GM08714 (cell line): ENCODE measurements around the gene ZNF678.
"Not testable (repeated sequence)": the region's sequence is repeated elsewhere in the genome, so short reads cannot be mapped to it uniquely, and the experiment has no call there.

ENCODE experiments used
- H3K4me3 ChIP-seq: fragments of 200-500 bp; sonication (Bioruptor generic); 2 replicates; pipeline ENCODE4 v1.5.1; 2014; ENCODE audit warnings: mild to moderate bottlenecking, low read length, inconsistent platforms
- ZNF274 ChIP-seq: IDR thresholded peaks from 2 replicates; pipeline ENCODE4 v1.6.1; 2012; ENCODE audit warnings: mild to moderate bottlenecking, low read depth, low read length

ZNF678 gene

GRCh38 chr1:227697321-227697864 is 134.0 kb downstream of the ZNF678 start:
- no peak overlapping the region for H3K4me3 ChIP-seq
- TF ChIP-seq ZNF274 = peak; percentile 48; the same call in 1 of the 2 replicates

- H3K4me3 ChIP-seq = not testable (repeated sequence)
These were observed 138.3 kb downstream of the ZNF678 start for GRCh38 chr1:227701631-227702030.

DNA sequence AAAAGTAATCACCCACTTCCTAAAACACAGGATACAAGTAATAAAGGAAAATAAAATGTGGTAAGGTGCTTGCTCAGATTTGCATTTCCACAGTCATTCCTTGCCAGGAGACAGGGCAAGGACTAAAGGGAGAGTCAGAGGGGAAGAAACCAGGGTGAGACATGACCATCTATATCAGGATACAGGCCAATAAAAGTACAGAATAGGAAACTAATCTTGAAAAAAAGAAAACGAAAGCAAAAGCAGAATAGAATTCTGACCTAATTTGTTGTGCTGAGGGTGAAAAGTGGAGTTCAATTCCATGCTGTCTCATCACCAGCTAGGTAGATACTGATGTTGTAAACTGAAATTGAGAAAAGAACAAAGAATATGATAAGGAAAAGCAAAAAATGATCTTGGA is 144.5 kb downstream of the ZNF678 start:
- TF ChIP-seq ZNF274 = no peak
- no peak overlapping the region for H3K4me3 ChIP-seq

GRCh38 chr1:227709451-227709850 is 146.1 kb downstream of the ZNF678 start:
- TF ChIP-seq ZNF274 = no peak
- H3K4me3 ChIP-seq = no peak overlapping the region

DNA sequence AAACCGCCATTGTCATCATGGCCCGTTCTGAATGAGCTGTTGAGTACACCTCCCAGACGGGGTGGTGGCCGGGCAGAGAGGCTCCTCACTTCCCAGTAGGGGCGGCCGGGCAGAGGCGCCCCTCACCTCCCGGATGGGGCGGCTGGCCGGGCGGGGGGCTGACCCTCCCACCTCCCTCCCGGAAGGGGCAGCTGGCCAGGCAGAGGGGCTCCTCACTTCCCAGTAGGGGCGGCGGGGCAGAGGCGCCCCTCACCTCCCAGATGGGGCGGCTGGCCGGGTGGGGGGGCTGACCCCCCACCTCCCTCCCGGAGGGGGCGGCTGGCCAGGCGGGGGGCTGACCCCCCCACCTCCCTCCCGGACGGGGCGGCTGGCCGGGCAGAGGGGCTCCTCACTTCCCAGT is 147.1 kb downstream of the ZNF678 start:
- H3K4me3 ChIP-seq = not testable (repeated sequence)

DNA sequence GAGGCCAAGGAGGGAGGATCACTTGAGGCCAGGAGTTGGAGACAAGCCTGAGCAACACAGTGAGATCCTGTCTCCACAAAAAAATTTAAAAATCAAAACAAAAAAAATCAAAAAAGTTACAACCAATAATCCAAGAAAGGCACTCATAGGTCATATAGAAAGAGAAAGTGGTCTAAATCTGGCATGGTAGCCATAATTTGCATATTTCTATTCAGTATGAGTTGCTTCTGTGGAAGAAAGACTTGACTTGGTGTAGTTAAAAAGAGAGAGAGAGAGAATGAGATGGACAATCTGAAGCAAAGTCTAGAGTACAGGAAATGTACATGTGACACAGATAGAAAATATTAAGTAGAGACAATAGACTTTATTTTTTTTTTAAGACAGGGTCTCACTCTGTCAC is 149.3 kb downstream of the ZNF678 start:
- no peak for TF ChIP-seq ZNF274
- no peak overlapping the region for H3K4me3 ChIP-seq

DNA sequence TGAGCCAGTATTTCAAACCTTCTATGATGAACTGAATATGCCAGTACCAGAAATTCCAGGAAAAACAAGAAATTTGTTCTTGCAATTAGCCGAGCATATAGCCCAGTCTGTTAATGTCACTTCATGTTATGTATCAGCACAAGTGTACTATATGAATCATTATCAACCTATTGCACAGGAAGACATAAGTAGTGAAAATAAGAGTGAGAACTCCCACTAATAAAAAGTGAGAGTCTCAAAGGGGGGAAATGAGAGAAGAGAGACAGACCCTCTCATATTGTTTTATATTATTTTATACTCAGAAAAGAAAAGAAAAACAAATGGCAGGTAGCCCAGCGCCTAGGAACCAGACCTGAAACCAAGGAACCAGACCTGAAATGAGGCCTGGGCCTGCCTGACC is 155.6 kb downstream of the ZNF678 start:
- TF ChIP-seq ZNF274 = no peak

GRCh38 chr1:227723474-227723873 is 160.1 kb downstream of the ZNF678 start:
- TF ChIP-seq ZNF274 = no peak
- no peak overlapping the region for H3K4me3 ChIP-seq

More for the DNA sequence above, 155.6 kb downstream of the ZNF678 start:
- H3K4me3 ChIP-seq = no peak overlapping the region

DNA sequence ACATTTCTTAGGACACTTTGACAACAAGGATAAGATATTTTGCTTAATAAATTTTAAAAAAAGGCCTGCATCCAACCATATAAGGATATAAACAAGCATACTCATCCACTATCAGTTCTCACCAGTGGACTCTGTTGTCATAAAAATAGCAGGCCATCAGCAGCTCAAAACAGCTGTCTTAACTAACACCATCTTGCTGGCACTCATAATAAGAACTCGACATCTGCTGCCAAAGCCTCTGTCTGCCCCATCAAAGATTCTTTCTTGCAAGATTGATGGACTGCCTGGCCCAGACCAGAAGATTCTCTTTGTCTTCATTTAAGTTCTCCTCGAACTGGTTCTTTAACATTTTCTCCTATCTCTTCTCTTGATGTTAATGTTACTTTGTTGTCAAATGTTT is 161.7 kb downstream of the ZNF678 start:
- no peak overlapping the region for H3K4me3 ChIP-seq
- TF ChIP-seq ZNF274 = no peak

DNA sequence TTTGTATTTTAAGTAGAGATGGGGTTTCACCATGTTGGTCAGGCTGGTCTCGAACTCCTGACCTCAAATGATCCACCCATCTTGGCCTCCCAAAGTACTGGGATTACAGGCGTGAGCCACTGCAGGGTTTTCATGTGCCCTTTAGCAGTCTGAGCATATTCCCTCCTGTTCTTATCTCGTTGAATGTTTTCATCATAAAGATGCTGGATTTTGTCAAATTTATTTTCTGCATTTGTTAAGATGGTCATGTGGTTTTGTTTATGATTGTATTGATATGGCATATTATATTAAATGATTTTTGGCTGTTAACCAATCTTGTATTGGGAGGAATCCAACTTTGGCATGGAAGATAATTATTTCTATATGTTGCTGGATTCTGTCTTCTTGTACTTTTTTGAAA is 163.0 kb downstream of the ZNF678 start:
- TF ChIP-seq ZNF274 = no peak

More for the DNA sequence above, 163.0 kb downstream of the ZNF678 start:
- H3K4me3 ChIP-seq = no peak overlapping the region
